ENCODE results near the gene TSC22D1. TPM values are rescaled to one million over a fixed set of nuclear protein-coding genes. Genes with fewer than 3 reads are reported as not detected.

The TSC22D1 gene
- total and polyA plus RNA-seq, 4 donors = 21.0 to 43.5 (median 37.0) TPM

DNA sequence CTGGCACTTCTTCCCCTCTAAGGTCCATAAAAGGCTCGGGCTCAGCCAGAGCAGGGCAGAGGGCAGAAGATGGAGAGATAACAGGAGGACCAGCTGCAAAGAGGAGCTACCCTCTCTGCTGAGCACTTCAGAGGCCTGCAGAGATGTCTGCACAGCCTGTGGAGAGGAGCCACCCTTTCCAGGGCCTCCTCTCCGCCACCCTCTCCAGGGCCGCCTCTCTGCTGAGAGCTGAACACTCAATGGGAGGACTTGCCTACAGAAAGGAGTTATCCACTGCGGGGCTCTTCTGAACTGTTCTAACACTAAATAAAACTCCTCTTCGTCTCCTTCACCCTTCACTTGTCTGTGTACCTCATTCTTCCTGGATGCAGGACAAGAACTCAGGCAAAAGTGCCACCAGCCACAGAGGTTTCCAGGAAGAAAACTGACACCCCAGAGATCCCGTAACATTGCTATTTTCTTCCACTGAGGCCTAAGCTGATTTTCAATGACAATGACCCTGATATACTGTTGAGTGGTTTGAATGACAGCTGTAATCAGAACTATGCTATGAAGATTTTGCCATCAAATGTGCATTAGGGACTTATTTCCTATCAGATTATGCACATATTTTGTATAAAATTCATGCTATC lies 16.2 kb upstream of the TSC22D1 start (continued):
- TF ChIP-seq, protein P1, sequence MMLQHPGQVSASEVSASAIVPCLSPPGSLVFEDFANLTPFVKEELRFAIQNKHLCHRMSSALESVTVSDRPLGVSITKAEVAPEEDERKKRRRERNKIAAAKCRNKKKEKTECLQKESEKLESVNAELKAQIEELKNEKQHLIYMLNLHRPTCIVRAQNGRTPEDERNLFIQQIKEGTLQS (IDR thresholded peaks at IDR 0.05) = no peak

- no peak overlapping the region for H3K27ac ChIP-seq (ENCODE audit: low read depth in 1 of 2, low read length in 2 of 2)
- H3K9ac ChIP-seq (ENCODE audit: low read depth in 1 of 2, low read length in 2 of 2) = no peak overlapping the region
- H3K9me3 ChIP-seq (ENCODE audit: control insufficient read depth in 4 of 4, low read length in 3 of 4) = peaks cover 0 to 2% (median 0%) of the 10 kb centered on the region in 4 donors
- H3K36me3 ChIP-seq (ENCODE audit: control insufficient read depth in 4 of 4, insufficient read depth in 3 of 4, low read depth in 1 of 4, low read length in 3 of 4) = no peaks in the 10 kb centered on the region
- no peaks in the 10 kb centered on the region for H3K4me1 ChIP-seq (ENCODE audit: control insufficient read depth in 4 of 4, insufficient read depth in 4 of 4, low read length in 3 of 4)
- peaks cover 0 to 4% (median under 1%) of the 10 kb centered on the region in 4 donors for H3K27me3 ChIP-seq (ENCODE audit: control insufficient read depth in 4 of 4, insufficient read depth in 4 of 4, low read length in 3 of 4)
- TF ChIP-seq RAD21 (IDR thresholded peaks at IDR 0.05) (no peak), NR2F2 (IDR thresholded peaks at IDR 0.05) (no peak), GABPA (IDR thresholded peaks at IDR 0.05 in 1 of 2, conservative IDR thresholded peaks at IDR 0.05 in 1 of 2) (no peak), EGR1 (IDR thresholded peaks at IDR 0.05; ENCODE audit: low read depth in 2 of 2) (no peak), REST (IDR thresholded peaks at IDR 0.05) (no peak), MAX (IDR thresholded peaks at IDR 0.05) (no peak), RXRA (IDR thresholded peaks at IDR 0.05) (no peak), HNF4G (IDR thresholded peaks at IDR 0.05) (no peak), TAF1 (conservative IDR thresholded peaks at IDR 0.05) (no peak), FOXA1 (IDR thresholded peaks at IDR 0.05) (no peak), SP1 (IDR thresholded peaks at IDR 0.05) (no peak), FOXA2 (IDR thresholded peaks at IDR 0.05) (no peak)
- TF ChIP-seq, protein P2, sequence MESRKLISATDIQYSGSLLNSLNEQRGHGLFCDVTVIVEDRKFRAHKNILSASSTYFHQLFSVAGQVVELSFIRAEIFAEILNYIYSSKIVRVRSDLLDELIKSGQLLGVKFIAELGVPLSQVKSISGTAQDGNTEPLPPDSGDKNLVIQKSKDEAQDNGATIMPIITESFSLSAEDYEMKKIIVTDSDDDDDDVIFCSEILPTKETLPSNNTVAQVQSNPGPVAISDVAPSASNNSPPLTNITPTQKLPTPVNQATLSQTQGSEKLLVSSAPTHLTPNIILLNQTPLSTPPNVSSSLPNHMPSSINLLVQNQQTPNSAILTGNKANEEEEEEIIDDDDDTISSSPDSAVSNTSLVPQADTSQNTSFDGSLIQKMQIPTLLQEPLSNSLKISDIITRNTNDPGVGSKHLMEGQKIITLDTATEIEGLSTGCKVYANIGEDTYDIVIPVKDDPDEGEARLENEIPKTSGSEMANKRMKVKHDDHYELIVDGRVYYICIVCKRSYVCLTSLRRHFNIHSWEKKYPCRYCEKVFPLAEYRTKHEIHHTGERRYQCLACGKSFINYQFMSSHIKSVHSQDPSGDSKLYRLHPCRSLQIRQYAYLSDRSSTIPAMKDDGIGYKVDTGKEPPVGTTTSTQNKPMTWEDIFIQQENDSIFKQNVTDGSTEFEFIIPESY (IDR thresholded peaks at IDR 0.05) = no peak
- TF ChIP-seq, protein P1 (IDR thresholded peaks at IDR 0.05) = no peak
- TF ChIP-seq, protein P3, sequence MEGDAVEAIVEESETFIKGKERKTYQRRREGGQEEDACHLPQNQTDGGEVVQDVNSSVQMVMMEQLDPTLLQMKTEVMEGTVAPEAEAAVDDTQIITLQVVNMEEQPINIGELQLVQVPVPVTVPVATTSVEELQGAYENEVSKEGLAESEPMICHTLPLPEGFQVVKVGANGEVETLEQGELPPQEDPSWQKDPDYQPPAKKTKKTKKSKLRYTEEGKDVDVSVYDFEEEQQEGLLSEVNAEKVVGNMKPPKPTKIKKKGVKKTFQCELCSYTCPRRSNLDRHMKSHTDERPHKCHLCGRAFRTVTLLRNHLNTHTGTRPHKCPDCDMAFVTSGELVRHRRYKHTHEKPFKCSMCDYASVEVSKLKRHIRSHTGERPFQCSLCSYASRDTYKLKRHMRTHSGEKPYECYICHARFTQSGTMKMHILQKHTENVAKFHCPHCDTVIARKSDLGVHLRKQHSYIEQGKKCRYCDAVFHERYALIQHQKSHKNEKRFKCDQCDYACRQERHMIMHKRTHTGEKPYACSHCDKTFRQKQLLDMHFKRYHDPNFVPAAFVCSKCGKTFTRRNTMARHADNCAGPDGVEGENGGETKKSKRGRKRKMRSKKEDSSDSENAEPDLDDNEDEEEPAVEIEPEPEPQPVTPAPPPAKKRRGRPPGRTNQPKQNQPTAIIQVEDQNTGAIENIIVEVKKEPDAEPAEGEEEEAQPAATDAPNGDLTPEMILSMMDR (IDR thresholded peaks at IDR 0.05; ENCODE audit: low read depth, low read length, missing input control) = no peak
- H3K4me3 ChIP-seq (ENCODE audit: low read depth in 1 of 3, low read length in 3 of 3) = no peak overlapping the region
- no peak for DNase-seq (ENCODE audit: low spot score)
- WGBS = 90% methylated on average over 15 of the region's 15 CpGs
Observed at GRCh38 chr13:44591316-44591715, 15.2 kb upstream of the TSC22D1 start.
